ENCODE results near the gene E2F6.

- TF ChIP-seq CTCF (IDR thresholded peaks at IDR 0.05; ENCODE audit: low read depth, low read length, missing input control) (no peak), JUND (IDR thresholded peaks at IDR 0.05) (no peak), SP1 (IDR thresholded peaks at IDR 0.05) (no peak)
Measured at GRCh38 chr2:11495844-11496681, 30.1 kb upstream of the E2F6 start.
